H9 (cell line): Measurements from ENCODE around the gene BAG3. TPM values are rescaled to one million over a fixed set of nuclear protein-coding genes. Genes with fewer than 3 reads are reported as not detected.

Experiments used
- DNase-seq: peaks from one replicate; pipeline ENCODE4 v3.0.0-alpha.2; 2017
- H2AFZ ChIP-seq: one replicate; pipeline ENCODE4 v1.6.1; 2013; ENCODE audit warnings: mild to moderate bottlenecking, low read length, control low read depth, moderate library complexity
- H2AK5ac ChIP-seq: 2 replicates; pipeline ENCODE4 v1.6.1; 2013; ENCODE audit warnings: low read length, control low read depth, mixed read lengths; ENCODE audit not compliant: insufficient read length
- H2BK120ac ChIP-seq: one replicate; pipeline ENCODE4 v1.6.1; 2013; ENCODE audit warnings: low read depth, mild to moderate bottlenecking, low read length, control low read depth, inconsistent platforms; ENCODE audit not compliant: poor library complexity, severe bottlenecking
- H2BK12ac ChIP-seq: 2 replicates; pipeline ENCODE4 v1.6.1; 2013; ENCODE audit warnings: low read length, control low read depth, mixed read lengths, low read depth; ENCODE audit not compliant: insufficient read length
- H2BK15ac ChIP-seq: 2 replicates; pipeline ENCODE4 v1.6.1; 2013; ENCODE audit warnings: low read depth, low read length, control low read depth
- H2BK20ac ChIP-seq: one replicate; pipeline ENCODE4 v1.6.1; 2013; ENCODE audit warnings: low read depth, mild to moderate bottlenecking, low read length, control low read depth, inconsistent platforms; ENCODE audit not compliant: poor library complexity, severe bottlenecking
- H2BK5ac ChIP-seq: 2 replicates; pipeline ENCODE4 v1.6.1; 2013; ENCODE audit warnings: low read length, control low read depth, mixed read lengths; ENCODE audit not compliant: insufficient read length
- H3K14ac ChIP-seq: 2 replicates; pipeline ENCODE4 v1.6.1; 2013; ENCODE audit warnings: low read length, control low read depth; ENCODE audit not compliant: insufficient read depth
- H3K18ac ChIP-seq: 2 replicates; pipeline ENCODE4 v1.6.1; 2013; ENCODE audit warnings: low read depth, mild to moderate bottlenecking, mixed read lengths, low read length, control low read depth; ENCODE audit not compliant: insufficient read length
- H3K23ac ChIP-seq: 2 replicates; pipeline ENCODE4 v1.6.1; 2013; ENCODE audit warnings: low read length, control low read depth, mixed read lengths, low read depth; ENCODE audit not compliant: insufficient read length
- H3K23me2 ChIP-seq: 2 replicates; pipeline ENCODE4 v1.6.1; 2013; ENCODE audit warnings: low read depth, mild to moderate bottlenecking, mixed read lengths, low read length, control low read depth; ENCODE audit not compliant: insufficient read length, poor library complexity, severe bottlenecking
- H3K27ac ChIP-seq: 2 replicates; pipeline ENCODE4 v1.5.1; 2013; ENCODE audit warnings: low read length, control low read depth, mixed read lengths, low read depth; ENCODE audit not compliant: insufficient read length
- H3K27me3 ChIP-seq: 2 replicates; pipeline ENCODE4 v1.6.1; 2013; ENCODE audit warnings: low read length, control low read depth, inconsistent platforms; ENCODE audit not compliant: insufficient read depth
- H3K4ac ChIP-seq: 2 replicates; pipeline ENCODE4 v1.6.1; 2013; ENCODE audit warnings: low read depth, mild to moderate bottlenecking, control low read depth, inconsistent platforms, low read length, moderate library complexity
- H3K4me1 ChIP-seq: 2 replicates; pipeline ENCODE4 v1.6.1; 2013; ENCODE audit warnings: low read length, control low read depth, inconsistent platforms; ENCODE audit not compliant: insufficient read depth
- H3K4me2 ChIP-seq: 2 replicates; pipeline ENCODE4 v1.6.1; 2013; ENCODE audit warnings: low read length, control low read depth, mixed read lengths; ENCODE audit not compliant: insufficient read length, insufficient read depth
- H3K56ac ChIP-seq: 2 replicates; pipeline ENCODE4 v1.6.1; 2013; ENCODE audit warnings: low read depth, mild to moderate bottlenecking, mixed read lengths, low read length, control low read depth; ENCODE audit not compliant: insufficient read length
- H3K79me1 ChIP-seq: 2 replicates; pipeline ENCODE4 v1.6.1; 2013; ENCODE audit warnings: low read depth, mild to moderate bottlenecking, moderate library complexity, low read length, control low read depth, inconsistent platforms; ENCODE audit not compliant: insufficient read depth, poor library complexity, severe bottlenecking
- H3K79me2 ChIP-seq: 2 replicates; pipeline ENCODE4 v1.6.1; 2013; ENCODE audit warnings: low read length, control low read depth, inconsistent platforms; ENCODE audit not compliant: insufficient read depth
- H3K9ac ChIP-seq: 2 replicates; pipeline ENCODE4 v1.6.1; 2013; ENCODE audit warnings: low read length, control low read depth, mixed read lengths; ENCODE audit not compliant: insufficient read length; ENCODE audit errors: extremely low read depth
- H3K9me3 ChIP-seq: one replicate; pipeline ENCODE4 v1.6.1; 2013; ENCODE audit warnings: low read depth, low read length, inconsistent platforms; ENCODE audit not compliant: control insufficient read depth
- H3T11ph ChIP-seq: one replicate; pipeline ENCODE4 v1.6.1; 2013; ENCODE audit warnings: mild to moderate bottlenecking, low read length, control low read depth, inconsistent platforms
- H4K20me1 ChIP-seq: one replicate; pipeline ENCODE4 v1.6.1; 2013; ENCODE audit not compliant: control insufficient read depth, insufficient read length, insufficient read depth
- H4K5ac ChIP-seq: 2 replicates; pipeline ENCODE4 v1.6.1; 2013; ENCODE audit warnings: low read depth, mild to moderate bottlenecking, mixed read lengths, low read length, control low read depth; ENCODE audit not compliant: insufficient read length
- H4K8ac ChIP-seq: replicated peaks from 2 replicates; pipeline ENCODE4 v1.6.1; 2013; ENCODE audit warnings: low read length, control low read depth, mixed read lengths, low read depth; ENCODE audit not compliant: insufficient read length
- H4K91ac ChIP-seq: 2 replicates; pipeline ENCODE4 v1.6.1; 2013; ENCODE audit warnings: low read depth, mild to moderate bottlenecking, moderate library complexity, mixed read lengths, low read length, control low read depth; ENCODE audit not compliant: insufficient read length
- H3K27ac Mint-ChIP-seq, 3 experiments: 2 replicates in 2 of 3; 3 replicates in 1 of 3; pipeline ENCODE4 v1.8.0; 2020 to 2021; ENCODE audit warnings: mixed read lengths in 3 of 3, mild to moderate bottlenecking in 1 of 3, moderate library complexity in 1 of 3
- H3K27me3 Mint-ChIP-seq: 2 replicates; pipeline ENCODE4 v1.8.0; 2021; ENCODE audit warnings: low read depth, mild to moderate bottlenecking, moderate library complexity, mixed read lengths
- H3K36me3 Mint-ChIP-seq, 3 experiments: 2 replicates in 2 of 3; 3 replicates in 1 of 3; pipeline ENCODE4 v1.8.0; 2020 to 2021; ENCODE audit warnings: low read depth in 3 of 3, mixed read lengths in 3 of 3; ENCODE audit not compliant: insufficient read depth in 1 of 3
- H3K4me1 Mint-ChIP-seq, 2 experiments: 2 replicates each; pipeline ENCODE4 v1.8.0; 2020; ENCODE audit warnings: mixed read lengths in 2 of 2
- H3K4me3 Mint-ChIP-seq, 2 experiments: 2 replicates in 1 of 2; 3 replicates in 1 of 2; pipeline ENCODE4 v1.8.0; 2020 to 2021; ENCODE audit warnings: mild to moderate bottlenecking in 2 of 2, mixed read lengths in 2 of 2, moderate library complexity in 1 of 2
- H3K9me3 Mint-ChIP-seq, 2 experiments: 2 replicates in 1 of 2; 3 replicates in 1 of 2; pipeline ENCODE4 v1.8.0; 2020; ENCODE audit warnings: mild to moderate bottlenecking in 2 of 2, mixed read lengths in 2 of 2, moderate library complexity in 1 of 2
- CTCF ChIP-seq: fragments of 200-600 bp; sonication (generic); conservative IDR thresholded peaks from 3 replicates; pipeline ENCODE4 v1.8.0; 2021; ENCODE audit warnings: antibody characterized with exemption, mild to moderate bottlenecking
- WGBS: extraction: QIAGEN DNeasy Blood & Tissue Kit; methylation state at CpG from one replicate; pipeline ENCODE4 v1.1.7; 2013; ENCODE audit warnings: missing lambda C conversion rate, low lambda C conversion rate, mixed read lengths; ENCODE audit not compliant: insufficient read length; ENCODE audit errors: extremely low coverage; 5-methylcytosine and 5-hydroxymethylcytosine counted together
- total RNA-seq: library from RNA; stranded (reverse); gene quantifications from 2 replicates; pipeline ENCODE4 v1.2.1, GENCODE V29; 2021

The BAG3 gene
- total RNA-seq, 1 experiment from 2014 or later: 11.4 TPM

- Mint-ChIP-seq H3K9me3 (peaks cover 4 to 6% of the 10 kb centered on the region in 2 experiments; a peak in 2 of 5 replicates), H3K27ac (no peak overlapping the region), H3K36me3 (no peaks in the 10 kb centered on the region), H3K4me1 (peaks cover 0 to 6% of the 10 kb centered on the region in 2 experiments; a peak in 2 of 4 replicates), H3K4me3 (no peak overlapping the region), H3K27me3 (peaks cover 1% of the 10 kb centered on the region; the same call in 1 of the 2 replicates)
- no peaks in the 10 kb centered on the region for H3K79me2 ChIP-seq
- TF ChIP-seq CTCF: peak; percentile 24; the same call in 1 of the 3 replicates
- no peak overlapping the region for H4K8ac ChIP-seq
- H3K27ac ChIP-seq: no peak overlapping the region
- no peaks in the 10 kb centered on the region for H3K79me1 ChIP-seq
- no CpG with 5 or more reads among the region's 15 CpGs for WGBS
- no peak overlapping the region for H2BK5ac ChIP-seq
- H2BK120ac ChIP-seq: no peak overlapping the region
- H3K23ac ChIP-seq: no peak overlapping the region
- H2BK20ac ChIP-seq: no peak overlapping the region
- H3K9me3 ChIP-seq: no peaks in the 10 kb centered on the region
- H3K23me2 ChIP-seq: no peaks in the 10 kb centered on the region
- no peaks in the 10 kb centered on the region for H3K4me1 ChIP-seq
- H3K18ac ChIP-seq: no peak overlapping the region
- no peaks in the 10 kb centered on the region for H4K20me1 ChIP-seq
- H3K27me3 ChIP-seq: no peaks in the 10 kb centered on the region
- H3K14ac ChIP-seq: no peak overlapping the region
- H3T11ph ChIP-seq: no peak overlapping the region
- no peak overlapping the region for H3K4me2 ChIP-seq
- no peak for DNase-seq
- H4K91ac ChIP-seq: no peak overlapping the region
- H2AK5ac ChIP-seq: no peak overlapping the region
- no peak overlapping the region for H2BK12ac ChIP-seq
- no peak overlapping the region for H2BK15ac ChIP-seq
- H3K4ac ChIP-seq: no peak overlapping the region
- H3K56ac ChIP-seq: no peak overlapping the region
- H3K9ac ChIP-seq: no peak overlapping the region
- H4K5ac ChIP-seq: no peak overlapping the region
- no peak overlapping the region for H2AFZ ChIP-seq
Measured at GRCh38 chr10:119643306-119644204, 7.6 kb upstream of the BAG3 start.
